ENCODE results near the gene ZNF492. TPM values are rescaled to one million over a fixed set of nuclear protein-coding genes. Genes with fewer than 3 reads are reported as not detected.

Gene ZNF492
- total and polyA plus RNA-seq, 2 donors (not counting 3 experiments of a cell fraction or from before 2014, with no cell fraction given), result not detected

- FAIRE-seq, result no peak
- BruUV-seq (replicated peaks), result no TSS peak
- Histone ChIP-seq H3K9ac (replicated peaks; ENCODE audit: extremely low read depth, insufficient read depth, low read length) (no peak overlapping the region), H3K27ac (ENCODE audit: insufficient read depth, low read depth, low read length) (no peak overlapping the region), H3K9me3 (replicated peaks; ENCODE audit: control insufficient read depth, insufficient read depth, low read length) (peaks cover 3% of the 10 kb centered on the region), H3K4me3 (replicated peaks in 1 of 3; ENCODE audit: insufficient read depth in 1 of 3, low read depth in 1 of 3, low read length in 3 of 3) (no peak overlapping the region), H3K36me3 (ENCODE audit: control insufficient read depth in 2 of 2, extremely low read depth in 1 of 2, insufficient read depth in 2 of 2, low read length in 2 of 2) (no peaks in the 10 kb centered on the region), H3K4me1 (ENCODE audit: control insufficient read depth, extremely low read depth, insufficient read depth, low read length) (no peaks in the 10 kb centered on the region), H3K27me3 (ENCODE audit: control insufficient read depth in 2 of 2, insufficient read depth in 2 of 2, low read length in 2 of 2) (no peaks in the 10 kb centered on the region), H2AFZ (ENCODE audit: low read depth, low read length) (no peak overlapping the region), H4K20me1 (replicated peaks; ENCODE audit: control insufficient read depth, extremely low read depth, insufficient read depth, low read length) (no peaks in the 10 kb centered on the region), H3K9me1 (replicated peaks; ENCODE audit: control insufficient read depth, extremely low read depth, insufficient read depth, low read length) (no peaks in the 10 kb centered on the region), H3K4me2 (ENCODE audit: insufficient read depth, low read length) (no peak overlapping the region), H3K79me2 (ENCODE audit: control insufficient read depth, insufficient read depth, low read length) (no peaks in the 10 kb centered on the region)
- ChIA-PET CTCF (no interaction called here), POLR2A (no interaction called here)
- dilution Hi-C loops (cut with MboI; ENCODE audit: extremely low pct_ligation_motif_present, low sequenced_read_pairs) (no loop called here), intact Hi-C loops (cut with micrococcal nuclease) (no loop called here)
- TF ChIP-seq JUN (IDR thresholded peaks at IDR 0.05; ENCODE audit: borderline replicate concordance, insufficient read depth, insufficient read length, low read depth), result no peak
- no peak for TF ChIP-seq GATA2 (IDR thresholded peaks at IDR 0.05; ENCODE audit: insufficient read depth, insufficient read length, low read depth, low read length)
- no peak for TF ChIP-seq EZH2 (IDR thresholded peaks at IDR 0.05; ENCODE audit: borderline replicate concordance, low read depth, low read length, severe bottlenecking)
- no peak for TF ChIP-seq FOS (IDR thresholded peaks at IDR 0.05; ENCODE audit: borderline replicate concordance, insufficient read depth, low read length)
- DNase-seq (ENCODE audit: low read depth, low spot score), result no peak
Measured at GRCh38 chr19:22610121-22610520, 24.0 kb upstream of the ZNF492 start.

- no peak overlapping the region for H3K4me3 ChIP-seq (replicated peaks in 1 of 3; ENCODE audit: insufficient read depth in 1 of 3, low read depth in 1 of 3, low read length in 3 of 3)
- TF ChIP-seq JUN (IDR thresholded peaks at IDR 0.05; ENCODE audit: borderline replicate concordance, insufficient read depth, insufficient read length, low read depth) (no peak), EZH2 (IDR thresholded peaks at IDR 0.05; ENCODE audit: borderline replicate concordance, low read depth, low read length, severe bottlenecking) (no peak), FOS (IDR thresholded peaks at IDR 0.05; ENCODE audit: borderline replicate concordance, insufficient read depth, low read length) (no peak), CTCF (IDR thresholded peaks at IDR 0.05; ENCODE audit: extremely low read depth in 1 of 2, insufficient read depth in 1 of 2, low read depth in 1 of 2, low read length in 2 of 2) (no peak), MYC (IDR thresholded peaks at IDR 0.05; ENCODE audit: low read depth, low read length) (no peak), POLR2AphosphoS5 (IDR thresholded peaks at IDR 0.05; ENCODE audit: insufficient read depth, low read depth, low read length) (no peak), GATA2 (IDR thresholded peaks at IDR 0.05; ENCODE audit: insufficient read depth, insufficient read length, low read depth, low read length) (no peak), MAX (IDR thresholded peaks at IDR 0.05; ENCODE audit: insufficient read depth, insufficient read length) (no peak), POLR2A (IDR thresholded peaks at IDR 0.05; ENCODE audit: low read depth, low read length) (no peak)
- dilution Hi-C loops (cut with MboI; ENCODE audit: extremely low pct_ligation_motif_present, low sequenced_read_pairs), result no loop called here
- POLR2A ChIA-PET, result no interaction called here
- H3K4me2 ChIP-seq (ENCODE audit: insufficient read depth, low read length), result no peak overlapping the region
- H3K27me3 ChIP-seq (ENCODE audit: control insufficient read depth in 2 of 2, insufficient read depth in 2 of 2, low read length in 2 of 2), result no peaks in the 10 kb centered on the region
- H3K4me1 ChIP-seq (ENCODE audit: control insufficient read depth, extremely low read depth, insufficient read depth, low read length), result no peaks in the 10 kb centered on the region
- no peak overlapping the region for H3K9ac ChIP-seq (replicated peaks; ENCODE audit: extremely low read depth, insufficient read depth, low read length)
- intact Hi-C loops (cut with micrococcal nuclease), result no loop called here
- H3K9me1 ChIP-seq (replicated peaks; ENCODE audit: control insufficient read depth, extremely low read depth, insufficient read depth, low read length), result no peaks in the 10 kb centered on the region
- no peaks in the 10 kb centered on the region for H4K20me1 ChIP-seq (replicated peaks; ENCODE audit: control insufficient read depth, extremely low read depth, insufficient read depth, low read length)
- CTCF ChIA-PET, result no interaction called here
- no peak for DNase-seq (ENCODE audit: low read depth, low spot score)
- H3K36me3 ChIP-seq (ENCODE audit: control insufficient read depth in 2 of 2, extremely low read depth in 1 of 2, insufficient read depth in 2 of 2, low read length in 2 of 2), result no peaks in the 10 kb centered on the region
- no peak overlapping the region for H2AFZ ChIP-seq (ENCODE audit: low read depth, low read length)
- FAIRE-seq, result no peak
- peaks cover 3% of the 10 kb centered on the region for H3K9me3 ChIP-seq (replicated peaks; ENCODE audit: control insufficient read depth, insufficient read depth, low read length)
- no TSS peak for BruUV-seq (replicated peaks)
- H3K27ac ChIP-seq (ENCODE audit: insufficient read depth, low read depth, low read length), result no peak overlapping the region
- H3K79me2 ChIP-seq (ENCODE audit: control insufficient read depth, insufficient read depth, low read length), result no peaks in the 10 kb centered on the region
Measured at GRCh38 chr19:22612316-22612715, 21.8 kb upstream of the ZNF492 start.
